ENCODE results near the gene TMEFF1. TPM values are rescaled to one million over a fixed set of nuclear protein-coding genes. Genes with fewer than 3 reads are reported as not detected.

Gene TMEFF1
- total and polyA plus RNA-seq, 12 donors: 0.14 to 1.8 (median 0.24) TPM; not detected in 8

- H3K4me3 ChIP-seq: no peak overlapping the region
- H3K9me3 ChIP-seq (replicated peaks in 1 of 3): no peaks in the 10 kb centered on the region
- intact Hi-C loops (cut with DNase I): no loop called here
- no peaks in the 10 kb centered on the region for H3K27me3 ChIP-seq
- WGBS, 4 donors: 64 to 84% (median 70%) methylated on average over 2 of the region's 2 CpGs
- no peaks in the 10 kb centered on the region for H3K4me1 ChIP-seq (replicated peaks in 1 of 2)
- no peak for DNase-seq
- TF ChIP-seq CTCF (IDR thresholded peaks at IDR 0.05) (no peak), POLR2A (IDR thresholded peaks at IDR 0.05) (no peak)
- H3K27ac ChIP-seq: no peak overlapping the region
- H3K36me3 ChIP-seq (replicated peaks in 1 of 2): no peaks in the 10 kb centered on the region
These were observed 6.9 kb downstream of the TMEFF1 start for GRCh38 chr9:100479820-100480219.

GRCh38 chr9:100485196-100485595 lies 12.2 kb downstream of the TMEFF1 start:
- DNase-seq: no peak
- Histone ChIP-seq H3K4me1 (replicated peaks in 1 of 2) (no peaks in the 10 kb centered on the region), H3K27me3 (no peaks in the 10 kb centered on the region), H3K4me3 (no peak overlapping the region), H3K36me3 (replicated peaks in 1 of 2) (no peaks in the 10 kb centered on the region), H3K27ac (no peak overlapping the region), H3K9me3 (replicated peaks in 1 of 3) (no peaks in the 10 kb centered on the region)
- intact Hi-C loops (cut with DNase I): no loop called here
- WGBS, 4 donors: 61 to 80% (median 71%) methylated on average over 1 of the region's 1 CpG
- TF ChIP-seq CTCF (IDR thresholded peaks at IDR 0.05) (no peak), POLR2A (IDR thresholded peaks at IDR 0.05) (no peak)

GRCh38 chr9:100486479-100487176 lies 13.7 kb downstream of the TMEFF1 start:
- Histone ChIP-seq H3K36me3 (replicated peaks in 1 of 2) (no peaks in the 10 kb centered on the region), H3K9me3 (replicated peaks in 1 of 3) (no peaks in the 10 kb centered on the region), H3K4me1 (replicated peaks in 1 of 2) (no peaks in the 10 kb centered on the region), H3K27ac (no peak overlapping the region), H3K27me3 (no peaks in the 10 kb centered on the region), H3K4me3 (no peak overlapping the region)
- intact Hi-C loops (cut with DNase I): no loop called here
- no peak for DNase-seq
- 80 to 87% (median 83%) methylated on average over 10 of the region's 10 CpGs for WGBS, 4 donors
- no peak for TF ChIP-seq CTCF (IDR thresholded peaks at IDR 0.05)
- TF ChIP-seq POLR2A (IDR thresholded peaks at IDR 0.05): no peak

- TF ChIP-seq CTCF (IDR thresholded peaks at IDR 0.05) (no peak), POLR2A (IDR thresholded peaks at IDR 0.05) (no peak)
- WGBS, 4 donors: 91 to 98% (median 95%) methylated on average over 1 of the region's 1 CpG
- no peaks in the 10 kb centered on the region for H3K27me3 ChIP-seq
- H3K36me3 ChIP-seq (replicated peaks in 1 of 2): no peaks in the 10 kb centered on the region
- H3K4me3 ChIP-seq: no peak overlapping the region
- H3K9me3 ChIP-seq (replicated peaks in 1 of 3): no peaks in the 10 kb centered on the region
- H3K27ac ChIP-seq: no peak overlapping the region
- no peaks in the 10 kb centered on the region for H3K4me1 ChIP-seq (replicated peaks in 1 of 2)
- intact Hi-C loops (cut with DNase I): no loop called here
- no peak for DNase-seq
These were observed 15.2 kb downstream of the TMEFF1 start for GRCh38 chr9:100488177-100488576.
